ENCODE results near the gene FARS2. TPM values are rescaled to one million over a fixed set of nuclear protein-coding genes. Genes with fewer than 3 reads are reported as not detected.
A peak's percentile ranks its signal among the peaks of the same experiment; 100 is the strongest.

Gene FARS2
- total and polyA plus RNA-seq, 9 of the 15 experiments (the other 6 are each of a cell fraction or from before 2014, with no cell fraction given): 16.5 to 62.2 (median 27.0) TPM

DNA sequence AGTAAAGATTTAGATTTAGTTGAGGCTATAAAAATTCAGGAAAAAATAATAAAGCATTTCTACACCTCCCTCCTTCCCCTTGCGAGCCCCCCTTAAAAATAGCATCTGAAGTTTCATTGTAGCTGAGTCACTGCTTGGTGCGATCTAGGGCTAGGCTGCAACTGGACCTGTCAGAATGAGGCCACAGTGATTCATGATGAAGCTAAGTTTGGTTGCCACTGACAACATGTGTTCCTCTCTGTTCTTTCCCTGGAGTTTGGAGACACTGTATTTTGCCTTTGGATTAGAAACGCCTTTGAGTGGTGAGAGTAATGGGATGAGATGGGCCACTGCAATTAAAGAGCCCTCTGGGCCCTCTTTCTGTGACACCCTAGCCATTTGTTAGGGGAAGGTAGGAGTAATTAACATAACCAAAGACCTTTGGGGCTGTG is 411.3 kb downstream of the FARS2 start:
- H3K9ac ChIP-seq (ENCODE audit: insufficient read depth in 1 of 2, low read depth in 2 of 2, low read length in 2 of 2): no peak overlapping the region
- H3K27me3 ChIP-seq (ENCODE audit: control insufficient read depth in 2 of 2, insufficient read depth in 2 of 2, low read length in 2 of 2): no peaks in the 10 kb centered on the region
- in situ Hi-C loops (cut with MboI): no loop called here
- no peak overlapping the region for H3K27ac ChIP-seq (ENCODE audit: extremely low read depth, low read depth, low read length)
- peak; percentile 61 for ATAC-seq
- H3K9me3 ChIP-seq (replicated peaks; ENCODE audit: control insufficient read depth, insufficient read depth, low read depth, low read length): no peaks in the 10 kb centered on the region
- H2AFZ ChIP-seq (ENCODE audit: low read depth, low read length): no peak overlapping the region
- ChIA-PET CTCF (ENCODE audit: low intra/inter-chr PET ratio) (no interaction called here), POLR2A (interaction anchor here (0.6 to 1.2 kb wide), 4 partner anchors 8 to 227 kb away, joined by 3 to 5 read pairs (median 4); no protein-coding TSS in a partner anchor)
- no peaks in the 10 kb centered on the region for H3K79me2 ChIP-seq (ENCODE audit: control insufficient read depth, insufficient read depth, low read length)
- H3K4me1 ChIP-seq (replicated peaks in 1 of 2; ENCODE audit: control insufficient read depth in 2 of 2, insufficient read depth in 2 of 2, low read length in 2 of 2): peaks cover 0 to 17% of the 10 kb centered on the region in 2 experiments; a peak in 4 of 5 replicates
- WGBS (ENCODE audit: insufficient coverage, low coverage, missing lambda C conversion rate): 10% methylated on average over 3 of the region's 3 CpGs
- no peaks in the 10 kb centered on the region for H3K9me1 ChIP-seq (ENCODE audit: control insufficient read depth, insufficient read depth, low read length)
- no TSS peak for BruUV-seq (replicated peaks)
- no peaks in the 10 kb centered on the region for H4K20me1 ChIP-seq (replicated peaks; ENCODE audit: control insufficient read depth, insufficient read depth, low read length)
- no peak overlapping the region for H3K4me2 ChIP-seq (ENCODE audit: insufficient read depth, low read length)
- peak in 3 of 4 experiments; percentile 23 to 53 (median 45) for DNase-seq (ENCODE audit: extremely low read depth in 1 of 4, low spot score in 3 of 4)
- intact Hi-C loops (cut with micrococcal nuclease): loop anchor here (5.0 kb wide), 1 partner anchor 200 kb away; no protein-coding TSS in a partner anchor
- H3K36me3 ChIP-seq (ENCODE audit: control insufficient read depth, insufficient read depth, low read length): no peaks in the 10 kb centered on the region
- peak; percentile 70 for FAIRE-seq
- no peak overlapping the region for H3K4me3 ChIP-seq
- TF ChIP-seq ZNF3 (CRISPR knock-in tag; IDR thresholded peaks at IDR 0.05): no peak
- TF ChIP-seq HMG20B (CRISPR knock-in tag; IDR thresholded peaks at IDR 0.05): no peak
- no peak for TF ChIP-seq POLR2A (conservative IDR thresholded peaks at IDR 0.05)
- no peak for TF ChIP-seq ZNF175 (CRISPR knock-in tag; IDR thresholded peaks at IDR 0.05; ENCODE audit: low read depth)
- no peak for TF ChIP-seq YY1 (IDR thresholded peaks at IDR 0.05; ENCODE audit: borderline replicate concordance in 1 of 3, control insufficient read depth in 1 of 3, extremely low read depth in 1 of 3, insufficient read depth in 3 of 3, insufficient read length in 1 of 3, insufficient replicate concordance in 2 of 3, low read depth in 1 of 3, low read length in 2 of 3)
- no peak for TF ChIP-seq NRF1 (conservative IDR thresholded peaks at IDR 0.05 in 1 of 2, IDR thresholded peaks at IDR 0.05 in 1 of 2)
- TF ChIP-seq FOSL1 (tag; conservative IDR thresholded peaks at IDR 0.05): 0 out of 2 replicates have a peak, but pooled peaks have one; percentile 33
- TF ChIP-seq ZNF184 (CRISPR knock-in tag; IDR thresholded peaks at IDR 0.05): no peak
- no peak for TF ChIP-seq TGIF2 (CRISPR knock-in tag; IDR thresholded peaks at IDR 0.05)
- TF ChIP-seq HDAC6 (IDR thresholded peaks at IDR 0.05; ENCODE audit: low read depth, low read length): no peak
- TF ChIP-seq, protein P1, sequence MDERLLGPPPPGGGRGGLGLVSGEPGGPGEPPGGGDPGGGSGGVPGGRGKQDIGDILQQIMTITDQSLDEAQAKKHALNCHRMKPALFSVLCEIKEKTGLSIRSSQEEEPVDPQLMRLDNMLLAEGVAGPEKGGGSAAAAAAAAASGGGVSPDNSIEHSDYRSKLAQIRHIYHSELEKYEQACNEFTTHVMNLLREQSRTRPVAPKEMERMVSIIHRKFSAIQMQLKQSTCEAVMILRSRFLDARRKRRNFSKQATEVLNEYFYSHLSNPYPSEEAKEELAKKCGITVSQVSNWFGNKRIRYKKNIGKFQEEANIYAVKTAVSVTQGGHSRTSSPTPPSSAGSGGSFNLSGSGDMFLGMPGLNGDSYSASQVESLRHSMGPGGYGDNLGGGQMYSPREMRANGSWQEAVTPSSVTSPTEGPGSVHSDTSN (CRISPR knock-in tag; IDR thresholded peaks at IDR 0.05; ENCODE audit: low read depth): no peak
- TF ChIP-seq, protein P1 (tag; conservative IDR thresholded peaks at IDR 0.05; ENCODE audit: low read depth): peak; percentile 97
- TF ChIP-seq NFE2L1 (tag; IDR thresholded peaks at IDR 0.05; ENCODE audit: borderline replicate concordance, low read depth): peak; percentile 33; the same call in 1 of the 2 replicates
- TF ChIP-seq ZNF764 (CRISPR knock-in tag; IDR thresholded peaks at IDR 0.05; ENCODE audit: low read depth): no peak
- no peak for TF ChIP-seq POLR3A (IDR thresholded peaks at IDR 0.05; ENCODE audit: borderline replicate concordance, extremely low read depth, insufficient read depth, insufficient read length)
- TF ChIP-seq RFX1 (IDR thresholded peaks at IDR 0.05): peak; percentile 80
- no peak for TF ChIP-seq NELFE (IDR thresholded peaks at IDR 0.05; ENCODE audit: insufficient read depth, insufficient read length)
- TF ChIP-seq JUND (IDR thresholded peaks at IDR 0.05; ENCODE audit: borderline replicate concordance, low read depth, low read length): no peak
- TF ChIP-seq JUND (tag; IDR thresholded peaks at IDR 0.05; ENCODE audit: borderline replicate concordance, low read depth, low read length): peak; percentile 27; the same call in 1 of the 3 replicates
- no peak for TF ChIP-seq GTF2A2 (tag; IDR thresholded peaks at IDR 0.05)
- no peak for TF ChIP-seq SNRNP70 (optimal IDR thresholded peaks at IDR 0.05; ENCODE audit: low read depth, low read length)
- TF ChIP-seq SIN3B (IDR thresholded peaks at IDR 0.05; ENCODE audit: low read depth): no peak
